WTC11 (cell line): ENCODE measurements around the gene HECW1.

Experiments used
- FOXJ3 ChIP-seq: sonication (generic); formaldehyde crosslinking; IDR thresholded peaks from 2 replicates; pipeline ENCODE4 v1.9.0; 2021; ENCODE audit warnings: missing genetic modification reagents, mild to moderate bottlenecking, borderline replicate concordance
- RELA ChIP-seq: sonication (generic); formaldehyde crosslinking; IDR thresholded peaks from 2 replicates; pipeline ENCODE4 v1.8.1; 2022; ENCODE audit warnings: missing genetic modification reagents, mild to moderate bottlenecking, borderline replicate concordance
- RORB ChIP-seq: fragments of 250-450 bp; sonication (Bioruptor Pico); IDR thresholded peaks from 2 replicates; pipeline ENCODE4 v1.9.0; 2021; ENCODE audit warnings: mild to moderate bottlenecking
- SMAD3 ChIP-seq: sonication (generic); formaldehyde crosslinking; IDR thresholded peaks from 2 replicates; pipeline ENCODE4 v1.8.0; 2022; ENCODE audit warnings: missing genetic modification reagents, mild to moderate bottlenecking, borderline replicate concordance
- TCF7 ChIP-seq: sonication (generic); formaldehyde crosslinking; IDR thresholded peaks from 2 replicates; pipeline ENCODE4 v1.8.0; 2022; ENCODE audit warnings: mild to moderate bottlenecking, low read depth, missing genetic modification reagents, moderate library complexity
- TF ChIP-seq, protein P1 (sequence below): sonication (generic); formaldehyde crosslinking; IDR thresholded peaks from 2 replicates; pipeline ENCODE4 v1.8.1; 2022; ENCODE audit warnings: low read depth, missing genetic modification reagents, borderline replicate concordance
- TF ChIP-seq, protein P2 (sequence below): fragments of 200-600 bp; IDR thresholded peaks from 2 replicates; pipeline ENCODE4 v1.8.0; 2022; ENCODE audit warnings: antibody characterized with exemption
- TF ChIP-seq, protein P3 (sequence below): sonication (generic); formaldehyde crosslinking; IDR thresholded peaks from 2 replicates; pipeline ENCODE4 v1.8.1; 2022; ENCODE audit warnings: mild to moderate bottlenecking, moderate library complexity, missing genetic modification reagents
- TF ChIP-seq, protein P4 (sequence below): sonication (generic); formaldehyde crosslinking; conservative IDR thresholded peaks from 2 replicates; pipeline ENCODE4 v1.8.1; 2022; ENCODE audit warnings: mild to moderate bottlenecking, missing genetic modification reagents

DNA sequence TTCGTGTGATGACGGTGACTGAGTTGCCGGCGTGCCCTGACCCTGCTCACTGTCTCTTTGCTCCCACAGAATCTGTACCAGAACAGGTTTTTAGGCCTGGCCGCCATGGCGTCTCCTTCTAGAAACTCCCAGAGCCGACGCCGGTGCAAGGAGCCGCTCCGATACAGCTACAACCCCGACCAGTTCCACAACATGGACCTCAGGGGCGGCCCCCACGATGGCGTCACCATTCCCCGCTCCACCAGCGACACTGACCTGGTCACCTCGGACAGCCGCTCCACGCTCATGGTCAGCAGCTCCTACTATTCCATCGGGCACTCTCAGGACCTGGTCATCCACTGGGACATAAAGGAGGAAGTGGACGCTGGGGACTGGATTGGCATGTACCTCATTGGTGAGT, 199.2 kb downstream of the HECW1 start:
- TF ChIP-seq, protein P1, sequence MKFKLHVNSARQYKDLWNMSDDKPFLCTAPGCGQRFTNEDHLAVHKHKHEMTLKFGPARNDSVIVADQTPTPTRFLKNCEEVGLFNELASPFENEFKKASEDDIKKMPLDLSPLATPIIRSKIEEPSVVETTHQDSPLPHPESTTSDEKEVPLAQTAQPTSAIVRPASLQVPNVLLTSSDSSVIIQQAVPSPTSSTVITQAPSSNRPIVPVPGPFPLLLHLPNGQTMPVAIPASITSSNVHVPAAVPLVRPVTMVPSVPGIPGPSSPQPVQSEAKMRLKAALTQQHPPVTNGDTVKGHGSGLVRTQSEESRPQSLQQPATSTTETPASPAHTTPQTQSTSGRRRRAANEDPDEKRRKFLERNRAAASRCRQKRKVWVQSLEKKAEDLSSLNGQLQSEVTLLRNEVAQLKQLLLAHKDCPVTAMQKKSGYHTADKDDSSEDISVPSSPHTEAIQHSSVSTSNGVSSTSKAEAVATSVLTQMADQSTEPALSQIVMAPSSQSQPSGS = no peak
- TF ChIP-seq, protein P2, sequence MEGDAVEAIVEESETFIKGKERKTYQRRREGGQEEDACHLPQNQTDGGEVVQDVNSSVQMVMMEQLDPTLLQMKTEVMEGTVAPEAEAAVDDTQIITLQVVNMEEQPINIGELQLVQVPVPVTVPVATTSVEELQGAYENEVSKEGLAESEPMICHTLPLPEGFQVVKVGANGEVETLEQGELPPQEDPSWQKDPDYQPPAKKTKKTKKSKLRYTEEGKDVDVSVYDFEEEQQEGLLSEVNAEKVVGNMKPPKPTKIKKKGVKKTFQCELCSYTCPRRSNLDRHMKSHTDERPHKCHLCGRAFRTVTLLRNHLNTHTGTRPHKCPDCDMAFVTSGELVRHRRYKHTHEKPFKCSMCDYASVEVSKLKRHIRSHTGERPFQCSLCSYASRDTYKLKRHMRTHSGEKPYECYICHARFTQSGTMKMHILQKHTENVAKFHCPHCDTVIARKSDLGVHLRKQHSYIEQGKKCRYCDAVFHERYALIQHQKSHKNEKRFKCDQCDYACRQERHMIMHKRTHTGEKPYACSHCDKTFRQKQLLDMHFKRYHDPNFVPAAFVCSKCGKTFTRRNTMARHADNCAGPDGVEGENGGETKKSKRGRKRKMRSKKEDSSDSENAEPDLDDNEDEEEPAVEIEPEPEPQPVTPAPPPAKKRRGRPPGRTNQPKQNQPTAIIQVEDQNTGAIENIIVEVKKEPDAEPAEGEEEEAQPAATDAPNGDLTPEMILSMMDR = no peak
- TF ChIP-seq, protein P3, sequence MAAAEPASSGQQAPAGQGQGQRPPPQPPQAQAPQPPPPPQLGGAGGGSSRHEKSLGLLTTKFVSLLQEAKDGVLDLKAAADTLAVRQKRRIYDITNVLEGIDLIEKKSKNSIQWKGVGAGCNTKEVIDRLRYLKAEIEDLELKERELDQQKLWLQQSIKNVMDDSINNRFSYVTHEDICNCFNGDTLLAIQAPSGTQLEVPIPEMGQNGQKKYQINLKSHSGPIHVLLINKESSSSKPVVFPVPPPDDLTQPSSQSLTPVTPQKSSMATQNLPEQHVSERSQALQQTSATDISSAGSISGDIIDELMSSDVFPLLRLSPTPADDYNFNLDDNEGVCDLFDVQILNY = no peak
- no peak for TF ChIP-seq FOXJ3 (CRISPR knock-in tag)
- no peak for TF ChIP-seq TCF7 (CRISPR knock-in tag)
- TF ChIP-seq RELA (CRISPR knock-in tag) = no peak
- TF ChIP-seq, protein P4, sequence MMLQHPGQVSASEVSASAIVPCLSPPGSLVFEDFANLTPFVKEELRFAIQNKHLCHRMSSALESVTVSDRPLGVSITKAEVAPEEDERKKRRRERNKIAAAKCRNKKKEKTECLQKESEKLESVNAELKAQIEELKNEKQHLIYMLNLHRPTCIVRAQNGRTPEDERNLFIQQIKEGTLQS (CRISPR knock-in tag) = no peak
- TF ChIP-seq RORB = no peak
- no peak for TF ChIP-seq SMAD3
